GM21447 (cell line): ENCODE data around the gene CDYL2.

Experiments
- ATAC-seq: cut with Tn5 transposase; IDR thresholded peaks from one replicate; pipeline ENCODE4 v1.9.1; 2021; ENCODE audit not compliant: unreplicated experiment

CDYL2 gene

GRCh38 chr16:80631581-80631980, 172.8 kb downstream of the CDYL2 start:
- no peak for ATAC-seq

GRCh38 chr16:80628254-80628653, 176.1 kb downstream of the CDYL2 start:
- no peak for ATAC-seq

GRCh38 chr16:80627108-80627507, 177.3 kb downstream of the CDYL2 start:
- peak; percentile 91 for ATAC-seq

- no peak for ATAC-seq
Observed at GRCh38 chr16:80623376-80623775, 181.0 kb downstream of the CDYL2 start.

- no peak for ATAC-seq
Observed at GRCh38 chr16:80622007-80622406, 182.4 kb downstream of the CDYL2 start.

DNA sequence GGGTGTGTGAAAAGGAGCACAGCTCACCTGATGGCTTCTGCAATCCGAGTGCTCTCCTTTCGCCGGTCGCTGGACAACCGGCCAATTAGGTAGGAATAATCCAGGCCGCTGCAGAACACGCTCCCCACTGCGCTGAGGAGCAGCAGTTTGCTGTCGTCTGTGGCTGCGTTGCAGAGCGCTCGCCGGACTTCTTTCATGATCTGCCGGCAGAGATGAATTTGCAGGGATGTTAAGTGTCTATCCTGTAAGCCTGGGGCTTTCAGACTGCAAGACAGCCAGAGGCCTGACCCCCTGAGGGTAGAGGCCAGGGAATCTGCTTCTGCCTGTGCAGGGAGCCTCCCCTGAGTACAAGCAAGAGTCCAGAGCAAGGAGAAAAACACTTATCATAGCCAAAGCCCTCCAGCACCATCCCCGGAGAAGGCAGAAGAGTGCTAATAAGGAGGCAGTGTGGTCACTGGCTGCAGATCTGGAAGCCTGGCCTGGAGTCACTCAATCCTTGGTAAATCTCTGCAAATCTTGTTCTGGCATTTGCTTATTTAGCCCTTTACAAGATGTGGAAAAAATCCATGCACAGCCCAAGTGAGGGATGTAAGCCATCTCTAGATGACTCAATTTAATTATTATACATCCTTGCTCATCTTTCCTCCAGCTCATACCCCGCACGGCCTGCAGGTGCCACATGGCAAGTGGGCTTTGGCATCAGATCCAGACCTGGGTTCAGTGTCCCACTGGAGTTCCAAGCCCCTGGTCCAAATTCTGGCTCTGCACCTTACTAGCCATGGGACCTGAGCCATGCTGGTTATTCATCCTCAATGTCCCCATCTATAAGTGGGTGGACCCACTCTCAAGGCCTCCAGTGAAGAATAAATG, 183.4 kb downstream of the CDYL2 start:
- ATAC-seq: no peak

GRCh38 chr16:80619824-80620223, 184.6 kb downstream of the CDYL2 start:
- no peak for ATAC-seq

DNA sequence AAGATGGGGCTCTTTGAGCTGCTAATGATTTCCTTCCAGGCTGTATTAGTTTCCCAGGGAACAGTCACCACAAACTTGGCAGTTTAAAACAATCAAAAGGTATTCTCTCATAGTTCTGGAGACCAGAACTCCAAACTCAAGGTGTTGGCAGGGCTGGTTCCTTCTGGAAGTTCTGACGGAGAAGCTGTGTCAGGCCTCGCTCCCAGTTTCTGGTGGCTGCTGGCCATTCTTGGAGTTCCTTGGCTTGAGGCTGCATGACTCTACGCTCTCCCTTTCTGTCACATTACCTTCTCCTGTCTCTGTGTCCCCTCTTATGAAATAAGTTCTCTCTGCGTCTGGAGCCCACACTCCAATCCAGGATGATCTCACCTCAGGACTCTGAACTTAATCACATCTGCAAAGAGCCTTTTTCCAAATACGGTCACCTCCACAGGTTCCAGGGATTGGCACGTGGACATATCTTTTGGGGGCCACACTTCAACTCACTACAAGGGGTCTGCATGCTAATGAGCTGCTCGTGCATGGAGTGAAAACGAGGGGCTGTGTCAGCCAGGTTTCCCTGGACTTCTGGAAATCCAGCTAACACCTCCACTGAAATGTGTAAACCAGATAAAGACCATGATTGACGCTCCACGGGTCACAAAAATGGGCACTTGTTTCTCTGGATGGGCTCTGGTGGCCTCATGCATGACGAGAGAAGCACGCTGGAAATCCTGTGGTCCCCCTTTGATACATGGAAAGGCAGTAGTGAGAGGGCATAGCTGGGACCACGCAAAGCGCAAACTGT, 185.3 kb downstream of the CDYL2 start:
- ATAC-seq: no peak

DNA sequence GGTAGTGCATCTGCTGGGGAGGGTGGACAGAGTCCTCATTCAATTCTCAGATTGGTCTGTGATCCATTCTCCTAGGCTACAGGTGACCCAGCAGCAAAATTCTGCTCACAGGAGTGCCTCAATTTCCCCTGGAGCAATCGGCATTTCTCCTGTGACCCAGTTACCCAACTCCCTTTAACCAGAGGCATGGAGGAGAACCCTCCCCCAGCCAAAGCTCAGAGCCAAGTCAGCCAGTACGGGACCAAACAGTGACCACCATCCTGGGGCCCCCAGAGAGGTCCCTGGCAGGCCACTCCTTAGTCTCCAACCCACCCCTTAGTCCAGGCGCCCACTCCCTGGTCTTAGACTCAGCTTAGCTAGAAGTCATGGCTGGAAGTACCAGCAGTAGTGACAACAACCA, 188.0 kb downstream of the CDYL2 start:
- ATAC-seq: no peak

DNA sequence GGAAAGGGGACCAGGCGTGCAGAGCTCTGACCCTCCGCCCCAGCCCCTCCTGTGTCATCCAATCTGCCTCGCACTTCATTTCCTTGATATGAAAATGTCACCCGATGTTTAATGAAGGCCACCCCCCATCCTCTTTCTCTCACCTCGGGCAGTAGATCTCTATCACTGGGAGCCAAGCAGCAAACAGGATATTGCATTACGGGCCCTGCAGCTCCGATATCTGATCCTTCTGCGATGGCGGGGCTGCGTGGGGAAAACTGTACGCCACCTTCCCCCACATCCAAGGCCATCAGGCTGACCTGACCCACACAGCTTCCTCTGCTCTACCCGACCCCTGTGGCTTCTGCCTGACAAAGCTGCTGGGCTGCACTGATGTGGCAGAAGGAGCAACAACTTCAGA, 188.7 kb downstream of the CDYL2 start:
- no peak for ATAC-seq

GRCh38 chr16:80614908-80615671, 189.3 kb downstream of the CDYL2 start:
- ATAC-seq: no peak

DNA sequence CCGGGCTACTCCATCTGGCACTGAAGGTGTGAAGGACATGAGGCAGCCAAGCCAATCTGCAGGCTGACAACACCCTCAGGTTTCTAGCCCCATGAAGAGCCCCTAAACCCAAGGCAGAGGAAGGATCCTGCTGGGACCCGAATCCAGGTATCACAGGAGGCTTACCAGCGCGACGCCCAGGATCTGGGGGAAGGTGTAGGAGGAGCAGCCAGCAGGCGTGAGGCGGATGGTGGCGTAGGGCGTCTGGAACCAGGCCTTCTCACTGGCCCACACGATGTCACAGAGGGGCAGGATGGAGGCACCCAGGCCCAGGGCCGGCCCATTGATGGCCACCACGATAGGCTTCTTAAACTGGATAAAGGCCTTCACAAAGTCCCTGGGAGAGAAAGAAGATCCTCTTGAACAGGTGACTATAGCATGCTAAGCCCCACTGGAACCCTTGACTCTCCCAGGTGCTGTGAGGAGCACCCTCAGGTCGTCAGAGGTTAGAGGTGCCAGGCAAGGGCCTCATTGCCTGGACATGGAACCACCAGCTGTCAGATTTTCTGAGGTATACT, 191.9 kb downstream of the CDYL2 start:
- ATAC-seq: no peak

GRCh38 chr16:80611930-80612327, 192.5 kb downstream of the CDYL2 start:
- ATAC-seq: no peak

DNA sequence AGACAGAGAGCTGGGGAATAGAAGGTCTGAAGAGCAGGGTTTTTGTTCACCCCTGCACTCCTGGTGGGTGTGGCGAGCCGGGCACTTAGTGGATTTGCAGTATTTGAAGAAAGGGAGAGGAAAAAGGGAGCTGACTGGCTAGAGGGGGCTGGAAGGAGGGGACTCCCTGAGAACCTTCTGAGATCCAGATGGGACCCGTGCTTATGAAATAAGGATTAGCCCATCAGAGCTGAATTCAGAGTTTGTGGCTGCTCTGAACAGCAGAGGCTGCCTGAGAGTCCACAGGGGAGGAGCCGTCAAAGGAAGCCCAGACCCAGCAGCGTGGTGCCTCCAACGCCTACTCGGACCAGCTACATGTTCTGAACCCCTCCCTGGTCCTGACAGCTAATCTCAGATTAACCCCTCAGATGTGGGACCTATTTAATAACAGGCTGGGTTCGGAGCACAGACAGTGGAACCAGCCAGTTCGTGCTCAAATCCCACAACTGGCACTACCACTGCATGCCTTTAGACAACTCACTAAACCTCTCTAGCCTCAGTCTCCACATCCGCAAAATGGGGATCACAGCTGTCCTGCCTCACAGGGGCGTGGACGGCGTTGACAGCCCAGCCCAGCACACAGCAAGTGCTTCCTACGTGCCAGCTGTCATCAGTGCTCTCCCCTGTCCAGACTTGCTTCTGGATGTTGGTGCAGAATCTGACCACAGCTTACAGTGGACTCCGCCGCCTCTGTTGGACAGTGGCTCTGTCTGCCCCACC, 193.0 kb downstream of the CDYL2 start:
- ATAC-seq: no peak

DNA sequence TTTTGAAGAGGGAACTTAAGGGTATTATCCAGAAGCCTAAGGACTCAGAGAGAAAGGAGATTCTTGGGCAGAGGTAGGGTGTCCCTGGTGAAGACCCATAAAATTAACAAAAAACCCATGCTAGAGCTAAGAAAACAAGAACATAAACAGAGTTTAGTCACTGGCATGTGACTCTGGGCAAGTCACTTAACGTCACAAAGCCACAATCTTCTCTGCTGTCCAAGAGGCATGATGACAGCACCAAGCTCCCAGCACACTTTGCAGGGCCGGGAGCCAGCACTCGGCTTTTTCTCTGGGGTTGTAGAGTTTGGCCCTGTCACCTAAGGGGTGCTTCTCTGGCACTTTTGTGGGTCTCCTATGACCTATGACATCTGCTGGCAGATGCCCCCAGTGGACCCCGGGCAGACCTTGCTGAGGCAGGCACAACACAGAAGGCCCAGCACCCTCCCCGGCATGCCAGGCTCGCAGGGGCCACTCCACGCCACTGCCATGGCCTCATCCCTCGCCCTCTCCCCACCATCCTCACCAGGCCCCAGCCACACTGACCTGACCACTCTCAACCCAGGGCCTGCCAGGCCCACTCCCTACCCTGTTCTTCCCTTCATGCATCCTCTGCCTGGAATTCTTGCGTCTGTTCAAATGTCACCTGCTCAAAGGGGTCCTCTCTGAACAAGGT, 193.8 kb downstream of the CDYL2 start:
- no peak for ATAC-seq

DNA sequence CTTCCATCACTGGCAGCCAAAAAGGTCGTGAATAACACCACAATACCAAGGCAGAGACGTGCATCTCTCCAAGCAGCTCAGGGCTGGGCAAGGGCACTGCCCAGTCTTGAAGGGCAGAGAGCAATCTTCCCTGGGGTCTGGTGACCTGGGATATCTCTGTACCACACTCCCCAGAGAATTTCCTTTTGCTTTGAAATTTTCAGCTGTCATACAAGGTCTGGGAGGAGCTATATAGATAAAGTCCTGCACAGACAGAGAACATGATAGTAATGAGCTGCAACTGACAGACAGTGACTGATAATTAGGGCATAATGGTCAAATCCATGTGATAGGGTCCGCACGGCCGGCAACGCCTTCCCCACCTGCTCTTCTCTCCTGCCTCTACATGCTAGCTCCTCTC, 195.5 kb downstream of the CDYL2 start:
- ATAC-seq: no peak

DNA sequence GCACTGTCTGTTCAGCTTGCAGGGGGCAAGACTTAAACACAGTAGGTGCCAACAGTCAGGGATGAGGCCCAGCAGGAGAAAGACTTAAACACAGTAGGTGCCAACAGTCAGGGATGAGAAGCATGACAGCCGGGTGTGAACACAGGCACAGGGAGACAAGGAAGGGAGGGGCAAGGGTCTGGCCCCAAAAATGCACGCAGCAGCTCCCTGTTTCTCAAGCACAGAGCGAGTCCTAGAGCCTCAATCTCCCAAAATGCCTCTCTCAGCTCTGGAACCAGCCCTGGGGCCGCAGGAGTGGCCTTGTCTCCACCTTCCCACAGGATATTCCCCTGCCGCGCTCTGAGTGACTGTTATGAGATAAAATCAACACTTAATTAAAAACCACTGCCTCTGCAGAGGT, 197.2 kb downstream of the CDYL2 start:
- no peak for ATAC-seq

- ATAC-seq: no peak
Observed at GRCh38 chr16:80606221-80606766, 198.1 kb downstream of the CDYL2 start.

GRCh38 chr16:80604600-80605355, 199.6 kb downstream of the CDYL2 start:
- ATAC-seq: no peak
